SK-N-DZ (cell line): ENCODE data around the gene HCN4.

Experiments used
- DNase-seq: peaks from one replicate; pipeline ENCODE4 v3.0.0-alpha.2; 2015; ENCODE audit warnings: low spot score

HCN4 gene

DNA sequence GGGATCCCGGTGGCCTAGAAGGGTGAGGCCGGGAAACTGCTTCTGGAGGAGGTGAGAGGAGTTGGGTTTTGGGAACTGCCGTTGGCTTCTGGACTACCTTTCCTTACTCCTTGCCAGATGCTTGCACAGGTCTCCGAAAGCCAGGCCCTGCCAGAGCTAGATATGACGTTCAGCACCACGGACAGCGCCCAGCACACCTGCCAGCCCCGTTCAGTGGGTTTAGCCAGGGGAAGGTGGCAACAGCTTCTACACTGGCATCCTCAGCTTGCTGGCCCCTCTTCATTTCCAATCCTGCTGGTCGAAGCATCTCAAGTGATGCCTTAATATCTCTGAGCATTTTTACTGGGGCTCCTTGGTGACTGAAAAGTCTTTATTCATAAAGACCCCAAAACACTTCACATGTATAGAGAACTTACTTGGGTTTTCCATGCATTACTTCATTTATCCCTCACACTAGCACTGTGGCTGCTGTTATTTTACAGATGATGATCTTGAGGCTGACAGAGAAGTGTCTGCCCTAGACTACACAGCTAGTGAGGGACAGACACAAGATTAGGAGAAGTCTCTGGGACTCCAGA is 21.9 kb downstream of the HCN4 start:
- DNase-seq: no peak

DNA sequence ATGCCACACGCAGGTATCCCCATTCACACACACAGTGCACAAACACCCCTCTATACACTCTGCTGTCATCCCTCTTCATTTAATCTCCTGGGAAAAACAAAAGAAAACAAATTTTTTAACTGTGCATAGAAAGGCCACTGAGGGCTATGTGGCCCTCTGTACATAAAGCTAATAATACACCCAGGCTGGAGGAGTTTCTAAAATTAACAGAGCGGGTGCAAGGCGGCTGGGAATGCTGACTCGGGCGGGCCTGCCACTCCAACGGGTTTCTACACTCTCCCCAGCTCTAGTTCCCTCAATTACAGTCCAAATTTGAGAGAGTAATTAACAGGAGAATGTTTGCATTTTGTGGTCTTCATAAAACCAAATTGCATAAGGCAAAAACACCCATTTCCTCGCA is 23.1 kb downstream of the HCN4 start:
- no peak for DNase-seq

DNA sequence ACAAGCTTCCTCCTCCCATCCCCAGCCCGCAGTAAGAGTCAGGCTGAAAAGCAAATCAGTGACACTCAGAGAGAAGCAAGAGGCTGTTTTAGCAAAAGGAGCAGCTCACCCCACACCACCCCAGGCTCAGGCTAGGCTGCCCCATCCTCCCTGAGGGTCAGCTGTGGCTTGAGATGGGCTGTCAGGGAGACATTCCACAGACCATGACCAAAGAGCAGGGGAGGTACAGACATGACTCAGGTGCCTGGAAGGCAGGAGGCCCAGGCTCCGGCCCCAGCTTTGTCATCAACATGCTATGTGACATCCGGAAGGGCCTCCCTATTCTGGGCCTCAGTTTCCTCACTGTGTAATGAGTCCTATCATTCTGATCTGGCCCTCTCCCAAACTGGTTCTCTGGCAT is 24.7 kb downstream of the HCN4 start:
- DNase-seq: no peak

DNA sequence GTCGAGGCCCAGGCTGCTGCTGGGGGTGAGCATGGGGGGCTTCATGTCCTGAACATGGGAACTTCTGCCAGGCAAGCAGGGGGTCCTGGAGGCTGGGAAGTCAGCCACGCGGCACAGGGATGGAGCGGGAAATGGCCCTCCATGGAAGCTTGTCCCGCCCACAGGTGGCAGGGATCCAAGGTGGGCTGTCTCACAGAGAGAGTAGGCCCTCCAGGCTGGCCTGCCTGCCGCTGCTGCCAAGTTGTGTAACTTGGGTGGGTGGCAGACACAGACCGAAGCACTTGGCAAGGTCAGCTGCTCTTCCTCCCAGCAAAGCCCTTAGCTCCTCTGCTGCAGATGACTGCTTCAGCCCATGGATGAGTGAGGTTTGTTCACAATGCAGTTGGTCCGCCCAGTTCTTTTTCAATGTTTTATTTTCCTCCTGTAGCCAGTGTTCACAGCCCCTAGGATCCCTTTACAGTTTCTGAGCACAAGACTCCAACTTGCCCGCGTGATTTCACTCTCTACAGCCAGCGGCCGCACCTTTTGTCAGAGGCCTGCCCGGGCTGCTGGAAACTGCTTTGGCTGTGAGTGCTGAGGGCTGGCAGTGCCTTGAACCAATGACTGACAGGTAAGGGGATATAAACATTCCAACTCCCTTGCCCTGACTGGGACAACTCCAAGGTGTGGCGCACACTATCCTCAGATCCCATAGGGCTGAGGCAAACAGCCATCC is 26.7 kb downstream of the HCN4 start:
- no peak for DNase-seq

DNA sequence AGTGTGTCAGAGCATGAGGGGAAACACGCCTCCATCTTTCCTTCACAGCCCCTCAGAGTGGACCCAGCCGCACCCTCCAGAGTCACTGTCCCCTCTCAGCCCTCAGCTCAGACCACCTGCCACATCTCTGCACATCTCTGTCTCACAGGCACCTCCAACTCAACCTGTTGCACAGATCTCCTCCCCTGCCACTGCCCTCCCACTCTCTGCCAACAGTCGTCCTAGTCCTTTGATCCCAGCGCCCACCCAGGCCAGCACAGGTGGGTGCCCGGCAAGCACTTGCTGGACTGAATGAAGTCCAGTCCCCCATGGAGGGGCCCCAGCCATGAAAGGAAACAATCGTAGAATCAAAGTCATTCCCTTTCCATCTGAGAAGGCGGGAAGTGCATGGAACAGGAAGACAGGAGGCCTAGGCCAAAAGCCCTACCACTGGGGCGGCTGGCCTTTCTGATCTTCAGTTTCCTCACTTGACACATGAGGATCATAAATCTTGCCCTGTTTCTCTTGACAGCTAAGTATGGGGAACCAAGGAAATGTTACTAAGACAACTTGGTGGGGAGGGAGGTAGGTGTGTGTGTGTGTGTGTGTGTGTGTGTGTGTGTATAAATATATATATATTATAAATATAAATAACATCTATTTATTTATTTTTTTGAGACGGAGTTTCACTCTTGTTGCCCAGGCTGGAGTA is 28.1 kb downstream of the HCN4 start:
- no peak for DNase-seq

DNA sequence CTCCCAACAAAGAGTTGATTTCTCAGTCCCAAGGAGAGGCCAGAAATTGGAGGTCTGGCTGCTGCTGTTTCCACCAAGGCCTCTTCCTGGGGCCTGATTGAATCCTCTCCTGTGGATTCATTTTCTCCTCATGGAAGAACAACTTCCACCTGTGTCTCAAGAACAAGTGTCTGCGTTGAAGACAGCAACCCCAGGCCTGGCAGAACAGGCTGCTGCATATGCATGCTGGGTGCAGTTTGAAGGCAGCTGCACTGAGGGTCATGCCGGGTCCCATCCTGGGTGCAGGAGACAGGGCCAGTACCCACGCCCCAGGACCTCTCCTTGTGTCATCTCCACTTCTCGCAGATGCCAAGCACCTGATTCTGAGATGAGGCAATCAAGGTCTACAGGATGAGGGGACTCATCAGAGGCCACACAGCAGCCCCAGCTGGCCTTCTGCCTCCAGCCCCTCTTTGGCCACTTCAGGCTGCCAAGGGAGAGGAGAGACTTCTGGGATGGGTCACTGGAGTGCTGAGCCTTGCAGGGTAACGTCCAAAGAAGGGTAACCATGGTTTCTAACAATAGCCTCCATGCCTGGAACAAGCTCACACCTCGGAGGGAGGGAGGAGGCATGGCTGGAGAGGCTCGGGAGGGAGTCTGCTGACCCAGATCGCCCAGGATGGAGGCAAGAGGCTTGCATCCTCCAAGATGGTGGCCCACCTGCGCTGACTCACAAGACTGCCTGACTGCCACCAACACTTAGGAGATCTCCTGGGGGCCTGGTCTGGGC is 30.0 kb downstream of the HCN4 start:
- DNase-seq: no peak

DNA sequence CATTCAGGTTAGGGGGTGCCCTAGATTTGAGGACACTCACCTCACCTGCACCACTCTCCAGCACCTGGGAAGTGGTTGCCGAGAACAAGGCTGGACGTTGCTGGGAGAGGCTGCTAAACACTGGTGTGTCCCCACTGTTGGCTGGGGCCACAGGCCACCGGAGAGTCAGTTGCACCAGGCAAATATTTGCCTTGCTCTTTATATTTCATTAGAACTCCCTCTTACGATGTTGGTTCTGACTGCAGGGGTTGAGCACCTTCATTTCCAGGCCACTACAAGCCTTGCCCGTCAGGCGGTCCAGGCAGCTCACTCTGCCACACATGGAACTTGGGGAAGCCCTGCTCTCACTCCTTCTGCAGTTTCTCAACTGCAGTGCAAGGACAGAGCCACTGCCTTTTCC is 30.7 kb downstream of the HCN4 start:
- no peak for DNase-seq

DNA sequence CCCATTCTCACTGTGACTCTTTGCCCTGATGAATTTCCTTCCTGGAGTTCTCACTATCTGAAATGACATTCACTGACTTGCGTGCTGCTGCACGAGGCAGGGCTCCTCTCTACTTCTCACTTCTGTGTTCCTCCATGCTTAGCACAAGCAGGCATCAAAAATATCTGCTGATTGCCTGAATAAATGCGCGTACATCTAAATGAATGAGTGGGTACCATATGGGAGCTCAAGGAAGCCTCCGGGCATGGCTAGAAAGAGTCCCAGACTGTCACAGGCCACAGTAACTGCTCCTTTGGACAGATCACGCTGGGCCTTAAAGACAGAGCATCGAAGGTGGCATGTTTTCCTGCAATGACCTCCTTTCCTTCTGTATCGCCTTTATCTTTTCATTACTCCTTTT is 31.6 kb downstream of the HCN4 start:
- no peak for DNase-seq

DNA sequence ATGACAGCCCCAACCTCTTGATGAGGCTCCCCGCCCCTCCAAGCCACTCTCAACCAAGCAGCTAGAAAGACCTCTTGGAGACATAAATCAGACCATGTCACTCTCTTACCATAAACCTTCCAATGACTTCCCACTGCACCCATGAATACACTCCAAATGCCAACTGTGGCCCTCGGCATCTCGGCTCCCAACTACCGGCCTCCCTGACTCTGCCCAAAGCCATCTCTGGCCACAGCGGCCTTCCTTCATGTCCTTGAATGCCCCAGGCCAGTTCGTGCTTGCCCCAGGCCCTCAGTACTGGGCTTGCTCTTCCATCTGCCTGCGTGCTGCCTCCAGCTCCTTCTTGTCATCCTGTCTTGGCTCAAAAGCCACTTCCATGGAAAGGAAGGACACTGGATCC is 32.0 kb downstream of the HCN4 start:
- DNase-seq: no peak

DNA sequence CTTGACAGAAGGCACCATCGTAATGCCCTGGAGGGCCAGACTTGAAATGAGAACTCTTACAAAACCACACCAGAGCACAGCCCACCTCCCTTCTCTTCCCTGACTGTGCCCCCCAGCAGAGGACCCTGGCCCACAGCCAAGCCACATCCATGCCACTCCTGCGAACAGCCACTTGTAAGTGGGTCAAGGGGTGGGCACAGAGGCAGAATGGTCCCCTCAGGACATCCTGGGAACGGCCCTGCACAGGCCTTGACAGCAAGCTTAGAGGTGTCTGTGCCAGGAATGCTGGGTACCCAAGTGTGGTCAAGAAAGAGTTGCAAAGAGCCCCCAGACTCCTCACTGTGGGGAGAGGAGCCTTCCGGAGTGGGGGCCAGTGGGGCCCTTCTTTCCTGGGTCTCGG is 33.3 kb downstream of the HCN4 start:
- no peak for DNase-seq

DNA sequence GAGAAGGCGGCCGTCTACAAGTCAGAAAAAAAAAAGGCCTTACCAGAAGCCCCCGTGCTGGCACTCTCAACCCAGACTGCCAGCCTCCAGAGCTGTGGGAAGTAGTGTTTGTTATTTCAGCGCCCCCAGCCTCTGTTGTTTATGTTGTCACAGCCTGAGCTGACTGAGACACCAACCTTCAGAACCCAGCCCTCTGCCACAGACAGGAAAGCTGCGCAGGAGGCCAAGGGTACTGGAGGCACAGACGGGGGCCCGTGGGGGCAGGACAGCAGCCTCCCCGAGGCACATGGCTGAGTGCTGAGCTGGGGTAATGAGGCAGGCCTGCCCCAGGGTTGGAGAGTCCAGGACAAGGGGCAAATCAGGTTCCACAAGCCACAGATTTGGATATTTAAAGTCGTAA is 33.7 kb downstream of the HCN4 start:
- DNase-seq: no peak

DNA sequence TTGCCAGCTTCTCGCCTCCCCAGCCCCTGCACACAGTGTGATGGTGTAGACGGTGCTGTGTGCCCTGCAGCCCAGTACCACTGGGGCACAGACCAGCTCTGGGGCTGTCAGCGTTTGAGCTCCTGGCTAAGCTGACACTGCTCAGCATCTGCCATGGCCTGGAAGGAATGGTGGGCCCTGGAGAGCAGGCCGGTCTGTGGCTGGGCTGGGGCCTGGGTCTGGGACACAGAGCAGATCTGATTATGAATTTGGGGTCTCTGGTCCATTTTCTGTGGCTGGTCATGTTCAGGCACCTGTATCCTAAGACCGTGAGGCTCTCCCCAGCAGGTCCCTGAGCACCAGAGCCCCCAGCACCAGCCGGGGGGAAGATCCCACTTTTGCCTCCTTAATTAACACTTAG is 34.7 kb downstream of the HCN4 start:
- DNase-seq: no peak

DNA sequence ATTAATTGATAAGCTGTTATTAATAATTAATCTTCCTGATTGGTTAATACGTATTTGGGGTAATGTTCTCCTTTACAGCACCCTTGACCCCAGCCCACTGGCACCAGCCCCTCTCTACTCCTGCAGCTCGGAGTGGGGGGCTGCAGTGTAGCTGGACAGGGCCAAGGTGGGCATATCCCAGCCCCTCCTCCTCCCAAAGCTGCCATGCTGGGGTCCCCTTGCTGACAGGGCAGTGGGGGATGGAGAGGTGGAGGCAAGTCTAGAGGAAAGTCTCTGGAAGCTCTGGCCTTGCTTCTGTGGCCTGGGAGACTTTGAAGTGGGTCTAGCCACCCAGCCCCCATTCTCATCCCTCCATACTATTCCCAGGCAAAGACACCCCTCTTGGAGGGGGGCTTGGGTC is 35.8 kb downstream of the HCN4 start:
- DNase-seq: no peak

DNA sequence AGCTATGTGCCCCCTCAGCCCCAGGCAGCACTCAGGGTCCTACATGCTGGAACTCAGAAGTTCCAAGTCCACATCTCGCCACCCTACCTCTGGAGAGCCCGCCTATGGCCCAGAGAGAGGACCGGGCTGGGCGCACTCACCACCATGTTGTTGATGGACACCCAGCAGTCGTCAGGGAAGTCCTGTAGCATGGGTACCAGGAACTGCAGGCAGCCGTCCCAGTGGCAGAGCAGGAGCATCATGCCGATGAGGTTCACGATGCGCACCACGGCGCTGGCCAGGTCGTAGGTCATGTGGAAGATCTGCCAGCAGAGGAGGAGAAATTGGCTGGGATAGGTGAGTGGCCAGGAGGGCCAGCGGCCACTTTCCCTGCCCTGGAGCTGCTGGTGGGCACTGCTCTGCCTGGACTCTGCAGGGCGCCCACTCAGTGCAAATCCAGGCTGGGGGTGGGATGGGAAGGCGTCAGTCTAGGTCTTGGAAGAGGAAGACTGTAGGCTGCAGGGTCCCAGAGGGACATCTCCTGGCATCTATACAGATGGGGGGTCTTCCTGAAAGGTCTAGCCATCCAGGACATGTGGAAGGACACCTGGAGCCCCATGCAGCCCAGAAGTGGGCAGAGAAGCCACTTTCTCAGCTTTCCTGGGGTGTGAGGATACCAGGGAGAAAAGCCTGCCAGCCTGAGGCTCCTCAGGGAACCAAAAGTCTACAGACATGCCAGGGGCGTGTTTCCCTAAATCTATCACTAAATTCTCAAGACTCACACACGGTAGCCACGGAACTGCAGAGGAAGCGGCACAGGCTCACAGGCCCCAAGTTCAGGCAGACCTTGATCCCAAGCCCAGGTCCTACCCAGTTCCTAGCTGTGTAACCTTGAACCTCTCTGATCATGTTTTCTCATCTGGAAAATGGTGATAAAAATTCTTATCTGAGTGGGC is 36.5 kb downstream of the HCN4 start:
- DNase-seq: no peak

DNA sequence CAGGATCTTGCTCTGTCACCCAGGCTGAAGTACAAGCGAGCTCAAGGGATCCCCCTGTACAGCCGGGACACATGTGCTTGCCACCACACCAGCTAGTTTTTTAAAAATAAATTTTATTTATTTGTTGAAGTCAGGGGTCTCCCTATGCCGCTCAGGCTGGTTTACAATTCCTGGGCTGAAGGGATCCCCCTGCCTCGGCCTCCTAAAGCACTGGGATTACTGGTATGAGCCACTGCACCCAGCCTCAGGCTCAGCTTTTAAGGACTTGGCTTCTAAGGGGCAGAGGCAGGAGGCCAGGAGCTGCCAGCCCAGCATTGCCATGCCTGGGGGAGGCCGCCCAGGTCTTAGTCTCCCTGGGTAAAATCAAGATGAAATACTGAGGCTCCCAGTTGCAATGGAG is 37.3 kb downstream of the HCN4 start:
- DNase-seq: no peak

DNA sequence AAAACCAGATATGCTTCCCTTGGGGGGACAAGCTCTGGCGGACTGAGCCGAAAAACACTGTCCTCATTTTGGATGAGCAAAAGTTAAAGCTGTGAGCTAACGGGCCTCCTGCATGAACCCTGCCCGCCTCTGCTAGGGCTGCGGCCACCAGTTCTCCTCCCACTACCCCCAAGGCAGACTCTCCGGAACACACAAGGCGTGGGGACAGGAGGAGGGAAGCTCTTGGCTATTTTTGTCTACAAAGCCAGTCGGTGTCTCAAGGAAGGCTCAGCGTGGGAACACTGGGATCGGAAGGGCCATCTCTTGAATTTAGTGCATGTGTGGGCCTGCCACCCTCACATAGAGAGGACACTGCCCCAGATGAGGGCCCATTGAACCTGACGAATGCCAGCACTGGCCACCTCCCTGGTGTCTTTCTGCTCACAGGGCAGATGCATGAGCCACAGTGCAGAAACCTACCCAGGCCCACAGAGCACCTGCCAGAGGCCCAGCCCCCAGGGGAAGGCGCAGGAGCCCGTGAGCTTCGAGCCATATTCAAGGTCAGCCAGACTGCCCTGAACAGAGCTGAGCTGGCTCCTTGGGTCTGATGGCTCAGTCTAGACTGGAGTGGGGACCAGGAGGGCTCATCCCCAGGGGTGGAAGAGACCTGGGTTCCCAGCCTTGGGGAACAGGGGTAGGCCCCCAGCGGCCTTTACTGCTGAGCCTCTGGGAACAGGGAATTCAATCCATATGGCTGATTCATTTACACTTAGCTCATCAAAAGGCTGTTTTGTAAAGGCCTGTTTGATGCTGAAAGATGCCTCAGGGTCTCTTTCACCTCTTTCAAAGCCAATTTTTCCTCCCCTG is 38.3 kb downstream of the HCN4 start:
- DNase-seq: no peak

DNA sequence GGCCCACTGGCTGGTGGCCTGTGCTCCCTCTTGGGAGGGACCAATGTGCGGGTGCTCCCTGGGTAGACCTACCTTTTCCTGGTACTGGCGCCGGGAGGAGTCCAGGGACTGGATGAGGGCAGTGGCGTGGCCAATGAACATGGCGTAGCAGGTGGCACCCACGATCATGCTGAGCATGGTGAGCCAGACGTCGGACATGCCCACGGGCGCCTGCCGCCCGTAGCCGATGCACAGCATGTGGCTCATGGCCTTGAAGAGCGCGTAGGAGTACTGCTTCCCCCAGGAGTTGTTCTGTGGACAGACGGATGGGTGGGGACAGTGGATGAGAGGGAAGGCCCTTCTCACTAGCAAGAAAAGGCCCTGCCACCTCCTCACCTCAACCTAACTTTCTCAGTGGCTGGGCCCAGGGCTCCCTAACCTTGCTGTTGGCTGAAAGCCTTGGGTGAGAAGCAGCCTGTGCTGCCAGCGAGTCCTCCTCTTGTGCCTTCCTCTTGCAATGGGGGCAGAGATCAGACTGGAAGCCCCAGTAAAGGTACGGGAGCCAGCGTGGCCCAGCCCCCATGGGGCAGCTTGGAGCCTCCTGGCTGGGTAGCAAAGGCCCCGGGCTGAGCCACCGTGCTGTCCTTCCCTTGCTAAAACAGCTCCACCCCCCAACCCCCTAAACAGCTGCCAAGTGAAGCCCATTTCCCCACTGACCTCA is 39.1 kb downstream of the HCN4 start:
- DNase-seq: no peak

DNA sequence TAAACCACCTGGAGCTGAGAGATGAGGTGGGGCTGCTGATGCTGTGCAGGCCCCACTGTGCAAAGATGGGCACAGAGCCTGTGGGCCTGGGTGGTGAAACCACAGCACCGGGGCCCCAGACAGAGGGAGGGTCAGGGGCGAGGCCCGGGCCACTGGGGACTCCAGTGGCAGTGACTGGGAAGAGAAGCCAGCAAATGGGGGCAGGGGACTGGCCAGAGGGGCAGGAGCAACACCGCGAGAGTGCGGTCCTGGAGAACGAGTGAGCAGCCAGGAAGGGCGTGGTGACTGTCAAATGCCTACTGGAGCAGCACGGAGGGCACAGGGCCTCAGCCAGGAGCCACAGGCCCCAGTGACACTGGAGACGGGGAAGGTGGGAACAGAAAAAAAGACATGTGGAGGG is 39.8 kb downstream of the HCN4 start:
- no peak for DNase-seq

DNA sequence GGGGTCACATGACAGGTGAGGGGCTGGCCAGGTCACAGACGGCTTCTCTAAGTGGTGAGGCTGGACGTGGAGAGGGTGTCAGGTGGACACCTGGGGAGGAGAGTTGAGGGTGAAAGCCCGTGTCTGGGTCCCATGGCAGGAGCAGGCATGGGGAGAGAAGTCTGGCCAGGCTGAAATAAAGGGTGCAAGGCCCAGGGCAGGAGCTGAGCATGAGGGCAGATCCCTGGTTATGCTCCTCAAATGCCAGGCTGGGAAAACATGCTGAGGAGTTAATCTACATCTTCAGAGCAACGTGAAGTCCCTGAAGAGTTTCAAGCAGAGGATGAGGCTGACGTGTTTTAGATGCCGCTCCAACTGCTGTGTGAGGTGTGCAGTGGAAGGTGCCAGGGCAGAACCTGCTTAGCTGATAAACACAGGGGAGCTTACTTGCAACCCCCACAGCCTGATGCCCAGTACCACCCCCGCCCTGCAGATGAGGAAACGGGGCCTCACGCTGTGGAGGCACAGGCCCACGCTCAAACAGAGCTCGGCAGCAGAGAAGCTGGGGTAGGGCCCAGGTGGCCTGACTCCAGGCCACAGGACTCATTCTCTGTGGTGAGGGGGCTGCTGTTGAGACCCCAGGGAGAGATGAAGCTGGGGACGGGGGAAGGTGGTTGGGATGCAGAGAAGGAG is 40.5 kb downstream of the HCN4 start:
- DNase-seq: no peak
